IPS-18a (cell line): ENCODE results near the gene LARP4B.

ENCODE experiments used
- H3K27ac ChIP-seq: one replicate; pipeline ENCODE4 v1.5.1; 2013; ENCODE audit warnings: low read length
- H3K27me3 ChIP-seq: one replicate; pipeline ENCODE4 v1.6.1; 2013; ENCODE audit warnings: mild to moderate bottlenecking, low read length; ENCODE audit not compliant: control insufficient read depth, insufficient read depth
- H3K36me3 ChIP-seq: one replicate; pipeline ENCODE4 v1.6.1; 2013; ENCODE audit warnings: low read depth, low read length; ENCODE audit not compliant: control insufficient read depth
- H3K4me1 ChIP-seq: one replicate; pipeline ENCODE4 v1.6.1; 2013; ENCODE audit warnings: low read depth, low read length; ENCODE audit not compliant: control insufficient read depth
- H3K4me3 ChIP-seq: one replicate; pipeline ENCODE4 v1.5.1; 2013; ENCODE audit warnings: low read length
- H3K9ac ChIP-seq: one replicate; pipeline ENCODE4 v1.6.1; 2013; ENCODE audit warnings: mild to moderate bottlenecking, low read length, moderate library complexity
- H3K9me3 ChIP-seq: one replicate; pipeline ENCODE4 v1.6.1; 2013; ENCODE audit warnings: low read depth, low read length; ENCODE audit not compliant: control insufficient read depth

LARP4B gene

DNA sequence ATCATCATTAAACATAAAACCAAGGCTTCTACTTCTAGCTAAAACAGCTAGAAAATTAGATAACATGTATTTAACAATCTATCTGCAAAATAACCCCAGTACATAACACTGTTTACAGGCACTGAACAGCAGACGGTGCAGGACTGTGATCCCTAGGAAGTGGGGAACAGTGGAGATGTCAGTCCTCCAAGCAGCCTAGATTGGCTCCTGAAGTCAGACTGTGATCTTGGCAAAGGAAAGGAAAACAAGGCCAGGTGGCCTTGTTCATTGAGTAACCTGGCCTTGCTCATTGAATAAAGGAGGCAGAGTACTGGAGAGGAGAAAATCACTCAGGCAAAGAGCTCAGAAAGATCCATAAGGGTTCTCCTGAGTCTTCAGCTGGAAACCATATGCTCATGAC is 164.3 kb downstream of the LARP4B start:
- H3K27me3 ChIP-seq = no peaks in the 10 kb centered on the region
- no peak overlapping the region for H3K9ac ChIP-seq
- H3K9me3 ChIP-seq = peaks cover 10% of the 10 kb centered on the region
- H3K36me3 ChIP-seq = no peaks in the 10 kb centered on the region
- no peaks in the 10 kb centered on the region for H3K4me1 ChIP-seq
- H3K27ac ChIP-seq = no peak overlapping the region
- no peak overlapping the region for H3K4me3 ChIP-seq

DNA sequence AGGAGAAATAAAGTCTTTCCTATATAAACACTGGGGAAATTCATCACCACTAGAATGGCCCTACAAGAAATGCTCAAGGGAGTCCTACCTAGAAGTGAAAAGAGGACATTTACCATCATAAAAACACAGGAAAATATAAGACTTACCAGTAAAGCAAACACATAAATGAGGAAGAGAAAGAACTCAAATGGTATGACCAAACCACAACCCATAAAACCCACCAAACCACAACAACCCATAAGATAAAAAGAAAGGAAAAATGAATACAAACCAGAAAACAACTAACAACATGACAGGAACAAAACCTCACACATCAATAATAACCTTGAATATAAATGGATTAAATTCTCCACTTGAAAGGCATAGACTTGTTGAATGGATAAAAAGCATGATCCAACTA is 170.1 kb downstream of the LARP4B start:
- Histone ChIP-seq H3K9me3 (no peaks in the 10 kb centered on the region), H3K27ac (no peak overlapping the region), H3K4me3 (no peak overlapping the region), H3K4me1 (no peaks in the 10 kb centered on the region), H3K36me3 (no peaks in the 10 kb centered on the region), H3K9ac (no peak overlapping the region), H3K27me3 (no peaks in the 10 kb centered on the region)

DNA sequence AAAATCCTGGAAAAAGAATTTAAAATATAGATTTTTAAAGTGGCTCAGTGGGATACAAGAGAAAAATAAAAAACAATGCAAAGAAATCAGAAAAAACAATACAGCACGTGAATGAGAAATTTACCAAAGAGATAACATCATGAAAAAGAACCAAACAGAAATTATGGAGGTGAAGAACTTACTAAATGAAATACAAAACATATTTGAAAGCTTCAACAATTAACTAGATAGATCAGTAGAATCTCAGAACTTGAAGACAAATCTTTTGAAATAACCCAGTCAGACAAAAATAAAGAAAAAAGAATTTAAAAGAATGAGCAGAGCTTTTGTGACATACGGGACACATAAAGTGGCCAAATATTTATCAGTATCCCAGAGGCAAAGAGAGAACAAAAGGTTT is 170.9 kb downstream of the LARP4B start:
- H3K9ac ChIP-seq = no peak overlapping the region
- H3K27ac ChIP-seq = no peak overlapping the region
- H3K27me3 ChIP-seq = no peaks in the 10 kb centered on the region
- H3K9me3 ChIP-seq = no peaks in the 10 kb centered on the region
- no peak overlapping the region for H3K4me3 ChIP-seq
- no peaks in the 10 kb centered on the region for H3K36me3 ChIP-seq
- no peaks in the 10 kb centered on the region for H3K4me1 ChIP-seq

DNA sequence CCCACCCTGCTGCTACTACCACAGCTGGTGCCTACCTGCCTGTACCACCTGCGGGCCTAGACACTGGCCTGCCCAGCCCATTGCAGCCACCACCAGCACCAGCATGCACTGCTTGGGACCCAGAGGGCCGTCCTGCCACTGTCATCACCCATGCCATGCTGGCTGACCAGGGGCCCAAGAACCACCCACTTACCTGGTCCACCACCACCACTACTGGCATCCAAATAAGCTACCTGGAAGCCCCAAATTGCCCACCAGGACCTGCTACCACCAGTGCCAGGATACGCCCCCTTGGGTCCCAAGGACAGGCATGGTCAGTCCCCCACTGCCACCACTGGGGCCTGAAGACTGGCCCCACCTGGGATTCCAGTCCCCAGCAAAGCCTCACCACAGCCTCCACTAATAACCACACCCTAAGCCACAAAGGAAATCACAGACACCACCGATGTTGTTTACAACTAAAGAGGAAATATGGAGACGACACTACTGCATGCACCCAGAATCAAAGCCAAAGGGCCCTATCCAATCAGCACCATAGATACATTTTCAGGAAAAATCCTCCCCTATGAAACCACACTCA is 171.5 kb downstream of the LARP4B start:
- Histone ChIP-seq H3K9me3 (peaks cover 3% of the 10 kb centered on the region), H3K36me3 (no peaks in the 10 kb centered on the region), H3K4me3 (no peak overlapping the region), H3K9ac (no peak overlapping the region), H3K27ac (no peak overlapping the region), H3K4me1 (no peaks in the 10 kb centered on the region), H3K27me3 (no peaks in the 10 kb centered on the region)
